Upper lobe of right lung (tissue), 1 donor: Measurements from ENCODE around the gene OCRL. TPM values are rescaled to one million over a fixed set of nuclear protein-coding genes. Genes with fewer than 3 reads are reported as not detected.

ENCODE experiments used
- ATAC-seq: fragments of 200-7000 bp; cut with Tn5 transposase; one replicate; pipeline ENCODE4 v1.9.1; 2020; ENCODE audit warnings: mild to moderate bottlenecking, moderate library complexity
- DNase-seq: peaks from one replicate; pipeline ENCODE4 v3.0.0-alpha.2; 2020
- H3K27ac ChIP-seq: fragments of 200-600 bp; one replicate; pipeline ENCODE4 v1.8.0; 2022
- H3K27me3 ChIP-seq: fragments of 200-600 bp; one replicate; pipeline ENCODE4 v1.8.0; 2022; ENCODE audit warnings: mild to moderate bottlenecking
- H3K36me3 ChIP-seq: fragments of 200-600 bp; one replicate; pipeline ENCODE4 v1.8.0; 2022
- H3K4me1 ChIP-seq: fragments of 200-600 bp; one replicate; pipeline ENCODE4 v1.8.0; 2022
- H3K4me3 ChIP-seq: fragments of 200-600 bp; one replicate; pipeline ENCODE4 v1.8.0; 2022; ENCODE audit warnings: mild to moderate bottlenecking
- H3K9me3 ChIP-seq: fragments of 200-600 bp; one replicate; pipeline ENCODE4 v1.8.0; 2022
- CTCF ChIP-seq: fragments of 200-600 bp; IDR thresholded peaks from one replicate; pipeline ENCODE4 v1.8.0; 2022; ENCODE audit warnings: antibody characterized with exemption
- intact Hi-C: fragments of 100-400 bp; cut with DNase I; formaldehyde crosslinking; loops from one replicate; pipeline ENCODE4 v1.11.0; 2022
- long read RNA-seq: library from polyadenylated mRNA; unstranded; transcript quantifications from one replicate; pipeline ENCODE4 v2.0.0, GENCODE V29; 2021
- total RNA-seq: library from RNA; stranded (reverse); fragmentation: NEBNext Ultra II Directional; extraction: Animal tissue kit (Norgen Biotek cat#: 25700); gene quantifications from one replicate; pipeline ENCODE4 v1.2.1, GENCODE V29; 2021
- donor health status: DM: no; HTN: yes; CAD: no; lungs with severe emphysema.

Gene OCRL
- 20.5 TPM for total RNA-seq
- long read RNA-seq, full-length matches to known transcripts, result 18 of 25 reads
- long read RNA-seq, partial matches to known transcripts, result 3 of 25 reads
- long read RNA-seq, other reads (novel, unspliced or antisense), result 4 of 25 reads

DNA sequence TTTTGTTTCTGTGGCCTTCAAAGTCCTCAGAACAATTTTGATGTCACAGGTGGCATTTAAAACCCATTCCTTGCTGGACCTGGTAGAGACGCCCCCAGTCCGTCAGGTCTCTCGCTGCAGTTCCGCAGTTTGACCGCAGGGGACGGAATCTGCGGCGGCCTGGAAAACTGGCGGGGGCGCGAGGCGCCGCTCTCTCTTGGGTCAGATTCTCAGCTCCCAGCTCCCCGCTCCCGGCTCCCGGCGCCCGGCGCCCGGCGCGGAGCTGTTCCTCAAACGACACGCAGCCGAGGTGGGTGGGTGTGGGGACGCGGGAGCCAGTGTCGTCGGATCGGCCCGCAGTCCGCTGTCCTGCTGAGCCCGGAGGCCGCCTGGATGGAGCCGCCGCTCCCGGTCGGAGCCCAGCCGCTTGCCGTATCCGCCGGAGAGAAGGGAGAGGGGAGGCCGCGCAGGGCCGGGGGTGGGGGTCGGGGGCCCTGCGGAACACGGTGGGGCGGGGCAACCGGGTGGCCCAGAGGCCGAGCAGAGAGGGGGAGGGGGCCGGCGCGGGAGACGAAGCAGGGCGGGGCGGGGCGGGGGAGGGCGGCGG is at the start of gene OCRL:
OCRL (plus strand) TSS at position 192 of the 586 bp plus-strand sequence; CDS start at position 373, 181 bp downstream.
- peak; percentile 85 for DNase-seq
- Histone ChIP-seq H3K27ac (peak within 1 kb of the TSS; percentile 73), H3K36me3 (no peaks in the 10 kb centered on the region), H3K9me3 (no peaks in the 10 kb centered on the region), H3K4me1 (no peaks in the 10 kb centered on the region), H3K27me3 (no peaks in the 10 kb centered on the region), H3K4me3 (peak within 1 kb of the TSS; percentile 62)
- peak; percentile 98 for ATAC-seq
- intact Hi-C loops, result no loop called here
- peak; percentile 71 for TF ChIP-seq CTCF

GRCh38 chrX:129490330-129490729 is 49.7 kb upstream of the OCRL start:
- intact Hi-C loops, result no loop called here
- no peak for ATAC-seq
- TF ChIP-seq CTCF, result no peak
- H3K4me3 ChIP-seq, result no peak overlapping the region
- no peak overlapping the region for H3K27ac ChIP-seq
- H3K4me1 ChIP-seq, result no peaks in the 10 kb centered on the region
- no peak for DNase-seq
- H3K9me3 ChIP-seq, result no peaks in the 10 kb centered on the region
- H3K27me3 ChIP-seq, result no peaks in the 10 kb centered on the region
- peaks cover 7% of the 10 kb centered on the region for H3K36me3 ChIP-seq

GRCh38 chrX:129493643-129494042 is 46.4 kb upstream of the OCRL start:
- H3K9me3 ChIP-seq, result no peaks in the 10 kb centered on the region
- no peak overlapping the region for H3K27ac ChIP-seq
- TF ChIP-seq CTCF, result no peak
- ATAC-seq, result no peak
- intact Hi-C loops, result no loop called here
- no peaks in the 10 kb centered on the region for H3K27me3 ChIP-seq
- DNase-seq, result no peak
- no peaks in the 10 kb centered on the region for H3K4me1 ChIP-seq
- peaks cover 7% of the 10 kb centered on the region for H3K36me3 ChIP-seq
- H3K4me3 ChIP-seq, result no peak overlapping the region

GRCh38 chrX:129494887-129495286 is 45.2 kb upstream of the OCRL start:
- Histone ChIP-seq H3K9me3 (no peaks in the 10 kb centered on the region), H3K27me3 (no peaks in the 10 kb centered on the region), H3K36me3 (peaks cover 5% of the 10 kb centered on the region), H3K27ac (no peak overlapping the region), H3K4me1 (no peaks in the 10 kb centered on the region), H3K4me3 (no peak overlapping the region)
- intact Hi-C loops, result no loop called here
- no peak for TF ChIP-seq CTCF
- DNase-seq (no peak), ATAC-seq (no peak)

DNA sequence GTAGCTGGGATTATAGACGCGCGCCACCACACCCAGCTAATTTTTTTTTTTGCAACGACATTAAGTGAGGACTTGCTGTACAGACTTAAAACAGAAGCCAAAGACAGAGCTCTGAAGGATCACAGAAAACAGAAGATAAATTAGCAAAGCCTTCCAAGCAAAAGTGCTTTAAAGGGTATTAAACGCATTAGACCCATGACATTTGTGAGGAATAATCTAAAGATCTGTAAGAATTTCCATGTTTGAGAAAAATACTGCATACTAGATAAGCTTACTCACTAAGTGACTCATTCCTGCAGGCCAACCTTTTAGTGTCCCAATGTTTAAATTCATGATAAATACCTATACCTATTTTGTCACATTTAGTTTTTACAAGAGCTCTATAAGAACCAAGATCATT is 44.2 kb upstream of the OCRL start:
- no peaks in the 10 kb centered on the region for H3K36me3 ChIP-seq
- no peak for TF ChIP-seq CTCF
- H3K9me3 ChIP-seq, result no peaks in the 10 kb centered on the region
- no peak for DNase-seq
- no peaks in the 10 kb centered on the region for H3K4me1 ChIP-seq
- ATAC-seq, result no peak
- intact Hi-C loops, result no loop called here
- no peaks in the 10 kb centered on the region for H3K27me3 ChIP-seq
- H3K4me3 ChIP-seq, result no peak overlapping the region
- no peak overlapping the region for H3K27ac ChIP-seq

GRCh38 chrX:129496625-129497024 is 43.4 kb upstream of the OCRL start:
- no peaks in the 10 kb centered on the region for H3K27me3 ChIP-seq
- no peak overlapping the region for H3K27ac ChIP-seq
- H3K4me3 ChIP-seq, result no peak overlapping the region
- ATAC-seq, result no peak
- intact Hi-C loops, result no loop called here
- H3K36me3 ChIP-seq, result no peaks in the 10 kb centered on the region
- no peaks in the 10 kb centered on the region for H3K9me3 ChIP-seq
- TF ChIP-seq CTCF, result no peak
- no peaks in the 10 kb centered on the region for H3K4me1 ChIP-seq
- no peak for DNase-seq
